GM12878 (cell line): ENCODE measurements around the gene YAP1.

Experiments used
- TF ChIP-seq, protein P1 (sequence below): fragments of 450-650 bp; IDR thresholded peaks from 2 replicates; pipeline ENCODE4 v1.6.1; 2014; ENCODE audit warnings: mild to moderate bottlenecking
- TF ChIP-seq, protein P2 (sequence below), 3 experiments: IDR thresholded peaks in 2 of 3; conservative IDR thresholded peaks in 1 of 3; 2 replicates each; pipeline ENCODE4 v1.5.1; 2011; ENCODE audit warnings: low read depth in 3 of 3, low read length in 3 of 3, mild to moderate bottlenecking in 3 of 3, control low read depth in 2 of 3, moderate library complexity in 2 of 3, inconsistent platforms in 1 of 3, mixed read lengths in 1 of 3; ENCODE audit not compliant: control insufficient read depth in 2 of 3, insufficient read depth in 1 of 3; ENCODE audit errors: extremely low read depth in 1 of 3
- TF ChIP-seq, protein P3 (sequence below): fragments of 150-350 bp; IDR thresholded peaks from 2 replicates; pipeline ENCODE4 v1.6.1; 2016; ENCODE audit warnings: low read depth, low read length

DNA sequence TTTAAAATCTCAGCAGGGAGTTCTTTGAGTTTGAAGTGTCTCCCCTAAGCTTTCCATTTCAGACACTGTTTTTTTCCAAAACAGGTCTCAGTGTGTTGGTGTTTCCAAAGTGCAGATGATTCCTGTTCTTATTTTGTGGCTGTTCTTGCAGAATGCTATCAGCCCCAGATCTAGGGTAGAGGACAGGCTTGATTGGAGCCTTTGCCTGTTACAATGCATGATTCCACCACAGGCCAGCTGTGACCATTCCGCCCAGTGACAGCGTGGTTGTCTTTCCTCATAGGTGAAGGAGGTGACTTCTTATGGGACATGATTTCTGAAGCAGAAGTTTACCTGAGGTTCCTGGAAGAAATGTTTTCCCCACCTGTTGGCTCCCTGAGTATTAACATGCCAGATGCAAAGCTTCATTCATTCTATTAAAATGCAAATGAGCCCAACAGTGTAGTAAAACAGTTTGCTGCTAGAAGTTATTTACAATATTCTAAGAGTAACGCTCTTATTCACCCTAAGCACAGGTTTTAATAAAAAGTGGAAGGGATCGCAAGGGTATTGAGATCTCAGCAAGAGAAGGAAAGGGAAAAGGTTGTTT, 170.1 kb downstream of the YAP1 start:
- TF ChIP-seq, protein P1, sequence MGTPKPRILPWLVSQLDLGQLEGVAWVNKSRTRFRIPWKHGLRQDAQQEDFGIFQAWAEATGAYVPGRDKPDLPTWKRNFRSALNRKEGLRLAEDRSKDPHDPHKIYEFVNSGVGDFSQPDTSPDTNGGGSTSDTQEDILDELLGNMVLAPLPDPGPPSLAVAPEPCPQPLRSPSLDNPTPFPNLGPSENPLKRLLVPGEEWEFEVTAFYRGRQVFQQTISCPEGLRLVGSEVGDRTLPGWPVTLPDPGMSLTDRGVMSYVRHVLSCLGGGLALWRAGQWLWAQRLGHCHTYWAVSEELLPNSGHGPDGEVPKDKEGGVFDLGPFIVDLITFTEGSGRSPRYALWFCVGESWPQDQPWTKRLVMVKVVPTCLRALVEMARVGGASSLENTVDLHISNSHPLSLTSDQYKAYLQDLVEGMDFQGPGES, result no peak
- TF ChIP-seq, protein P2, sequence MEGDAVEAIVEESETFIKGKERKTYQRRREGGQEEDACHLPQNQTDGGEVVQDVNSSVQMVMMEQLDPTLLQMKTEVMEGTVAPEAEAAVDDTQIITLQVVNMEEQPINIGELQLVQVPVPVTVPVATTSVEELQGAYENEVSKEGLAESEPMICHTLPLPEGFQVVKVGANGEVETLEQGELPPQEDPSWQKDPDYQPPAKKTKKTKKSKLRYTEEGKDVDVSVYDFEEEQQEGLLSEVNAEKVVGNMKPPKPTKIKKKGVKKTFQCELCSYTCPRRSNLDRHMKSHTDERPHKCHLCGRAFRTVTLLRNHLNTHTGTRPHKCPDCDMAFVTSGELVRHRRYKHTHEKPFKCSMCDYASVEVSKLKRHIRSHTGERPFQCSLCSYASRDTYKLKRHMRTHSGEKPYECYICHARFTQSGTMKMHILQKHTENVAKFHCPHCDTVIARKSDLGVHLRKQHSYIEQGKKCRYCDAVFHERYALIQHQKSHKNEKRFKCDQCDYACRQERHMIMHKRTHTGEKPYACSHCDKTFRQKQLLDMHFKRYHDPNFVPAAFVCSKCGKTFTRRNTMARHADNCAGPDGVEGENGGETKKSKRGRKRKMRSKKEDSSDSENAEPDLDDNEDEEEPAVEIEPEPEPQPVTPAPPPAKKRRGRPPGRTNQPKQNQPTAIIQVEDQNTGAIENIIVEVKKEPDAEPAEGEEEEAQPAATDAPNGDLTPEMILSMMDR (IDR thresholded peaks at IDR 0.05 in 2 of 3, conservative IDR thresholded peaks at IDR 0.05 in 1 of 3; ENCODE audit: control insufficient read depth in 2 of 3, extremely low read depth in 1 of 3, insufficient read depth in 1 of 3, low read depth in 3 of 3, low read length in 3 of 3), result no peak
- TF ChIP-seq, protein P3, sequence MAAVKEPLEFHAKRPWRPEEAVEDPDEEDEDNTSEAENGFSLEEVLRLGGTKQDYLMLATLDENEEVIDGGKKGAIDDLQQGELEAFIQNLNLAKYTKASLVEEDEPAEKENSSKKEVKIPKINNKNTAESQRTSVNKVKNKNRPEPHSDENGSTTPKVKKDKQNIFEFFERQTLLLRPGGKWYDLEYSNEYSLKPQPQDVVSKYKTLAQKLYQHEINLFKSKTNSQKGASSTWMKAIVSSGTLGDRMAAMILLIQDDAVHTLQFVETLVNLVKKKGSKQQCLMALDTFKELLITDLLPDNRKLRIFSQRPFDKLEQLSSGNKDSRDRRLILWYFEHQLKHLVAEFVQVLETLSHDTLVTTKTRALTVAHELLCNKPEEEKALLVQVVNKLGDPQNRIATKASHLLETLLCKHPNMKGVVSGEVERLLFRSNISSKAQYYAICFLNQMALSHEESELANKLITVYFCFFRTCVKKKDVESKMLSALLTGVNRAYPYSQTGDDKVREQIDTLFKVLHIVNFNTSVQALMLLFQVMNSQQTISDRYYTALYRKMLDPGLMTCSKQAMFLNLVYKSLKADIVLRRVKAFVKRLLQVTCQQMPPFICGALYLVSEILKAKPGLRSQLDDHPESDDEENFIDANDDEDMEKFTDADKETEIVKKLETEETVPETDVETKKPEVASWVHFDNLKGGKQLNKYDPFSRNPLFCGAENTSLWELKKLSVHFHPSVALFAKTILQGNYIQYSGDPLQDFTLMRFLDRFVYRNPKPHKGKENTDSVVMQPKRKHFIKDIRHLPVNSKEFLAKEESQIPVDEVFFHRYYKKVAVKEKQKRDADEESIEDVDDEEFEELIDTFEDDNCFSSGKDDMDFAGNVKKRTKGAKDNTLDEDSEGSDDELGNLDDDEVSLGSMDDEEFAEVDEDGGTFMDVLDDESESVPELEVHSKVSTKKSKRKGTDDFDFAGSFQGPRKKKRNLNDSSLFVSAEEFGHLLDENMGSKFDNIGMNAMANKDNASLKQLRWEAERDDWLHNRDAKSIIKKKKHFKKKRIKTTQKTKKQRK, result no peak
